Activated CD4-positive, CD25-positive, alpha-beta regulatory T cell (primary cell): Measurements from ENCODE around the gene MYRF.

Experiments
- DNase-seq, 4 experiments: peaks; one replicate each; lab custom pipeline; 2025; lab: John Stamatoyannopoulos, UW

MYRF gene

GRCh38 chr11:61718621-61719302 is 33.7 kb upstream of the MYRF start:
- no peak for DNase-seq

- DNase-seq: no peak
Measured at GRCh38 chr11:61719978-61720377, 32.5 kb upstream of the MYRF start.

- no peak for DNase-seq
Measured at GRCh38 chr11:61720597-61720996, 31.8 kb upstream of the MYRF start.

GRCh38 chr11:61724437-61724836 is 28.0 kb upstream of the MYRF start:
- DNase-seq: no peak

GRCh38 chr11:61725781-61726231 is 26.6 kb upstream of the MYRF start:
- DNase-seq: no peak

- DNase-seq: no peak
Measured at GRCh38 chr11:61726775-61727174, 25.7 kb upstream of the MYRF start.

- DNase-seq: no peak
Measured at GRCh38 chr11:61727401-61727811, 25.0 kb upstream of the MYRF start.

- no peak for DNase-seq
Measured at GRCh38 chr11:61728066-61728939, 24.1 kb upstream of the MYRF start.

- no peak for DNase-seq
Measured at GRCh38 chr11:61728940-61729219, 23.6 kb upstream of the MYRF start.

- no peak for DNase-seq
Measured at GRCh38 chr11:61730240-61730994, 22.0 kb upstream of the MYRF start.

- DNase-seq: no peak
Measured at GRCh38 chr11:61731211-61731951, 21.1 kb upstream of the MYRF start.

- DNase-seq: no peak
Measured at GRCh38 chr11:61731952-61732675, 20.3 kb upstream of the MYRF start.

- DNase-seq: no peak
Measured at GRCh38 chr11:61732705-61733104, 19.7 kb upstream of the MYRF start.

- peak; percentile 47 to 71 (median 64) for DNase-seq
Measured at GRCh38 chr11:61733120-61733978, 19.1 kb upstream of the MYRF start.

GRCh38 chr11:61734767-61735166 is 17.7 kb upstream of the MYRF start:
- no peak for DNase-seq

- no peak for DNase-seq
Measured at GRCh38 chr11:61735391-61735790, 17.0 kb upstream of the MYRF start.

GRCh38 chr11:61736310-61736709 is 16.1 kb upstream of the MYRF start:
- DNase-seq: no peak

GRCh38 chr11:61737131-61737530 is 15.3 kb upstream of the MYRF start:
- DNase-seq: no peak

GRCh38 chr11:61737636-61738386 is 14.6 kb upstream of the MYRF start:
- no peak for DNase-seq

- no peak for DNase-seq
Measured at GRCh38 chr11:61738776-61739175, 13.7 kb upstream of the MYRF start.
